Measurements from ENCODE around the gene IGFLR1.
"Not testable (repeated sequence)": the region's sequence is repeated elsewhere in the genome, so short reads cannot be mapped to it uniquely, and the experiment has no call there.

Gene IGFLR1

GRCh38 chr19:35739275-35740107 is 2.8 kb downstream of the IGFLR1 start:
- no peak for DNase-seq

GRCh38 chr19:35738887-35739229 is 3.4 kb downstream of the IGFLR1 start:
- DNase-seq, result no peak

- no peak for DNase-seq
These were observed 4.0 kb downstream of the IGFLR1 start for GRCh38 chr19:35738021-35738886.

GRCh38 chr19:35736913-35737886 is 5.1 kb downstream of the IGFLR1 start:
- DNase-seq, result no peak

GRCh38 chr19:35734889-35735288 is 7.4 kb downstream of the IGFLR1 start:
- DNase-seq, result no peak

GRCh38 chr19:35734273-35734672 is 8.0 kb downstream of the IGFLR1 start:
- no peak for DNase-seq

GRCh38 chr19:35733180-35734125 is 8.8 kb downstream of the IGFLR1 start:
- no peak for DNase-seq

GRCh38 chr19:35732540-35733179 is 9.6 kb downstream of the IGFLR1 start:
- DNase-seq, result no peak

GRCh38 chr19:35731779-35732405 is 10.4 kb downstream of the IGFLR1 start:
- no peak for DNase-seq

- DNase-seq, result no peak
These were observed 10.9 kb downstream of the IGFLR1 start for GRCh38 chr19:35731353-35731752.

GRCh38 chr19:35730326-35730725 is 11.9 kb downstream of the IGFLR1 start:
- no peak for DNase-seq

- no peak for DNase-seq
These were observed 12.5 kb downstream of the IGFLR1 start for GRCh38 chr19:35729763-35730162.

- DNase-seq, result no peak
These were observed 13.2 kb downstream of the IGFLR1 start for GRCh38 chr19:35729021-35729420.

- DNase-seq, result no peak
These were observed 14.1 kb downstream of the IGFLR1 start for GRCh38 chr19:35727956-35728706.

- no peak for DNase-seq
These were observed 14.9 kb downstream of the IGFLR1 start for GRCh38 chr19:35727053-35727955.

GRCh38 chr19:35725216-35725861 is 16.9 kb downstream of the IGFLR1 start:
- DNase-seq, result no peak

GRCh38 chr19:35724560-35724959 is 17.7 kb downstream of the IGFLR1 start:
- no peak for DNase-seq

- not testable (repeated sequence) for DNase-seq
These were observed 18.1 kb downstream of the IGFLR1 start for GRCh38 chr19:35724132-35724531.
